NCI-H2227 treated with DMSO at 0.1 percent for 48 hours (cell line): Measurements from ENCODE around the gene SPATA3.

ENCODE experiments used
- DNase-seq: peaks from one replicate; lab custom pipeline; 2025; lab: John Stamatoyannopoulos, UW

Gene SPATA3

DNA sequence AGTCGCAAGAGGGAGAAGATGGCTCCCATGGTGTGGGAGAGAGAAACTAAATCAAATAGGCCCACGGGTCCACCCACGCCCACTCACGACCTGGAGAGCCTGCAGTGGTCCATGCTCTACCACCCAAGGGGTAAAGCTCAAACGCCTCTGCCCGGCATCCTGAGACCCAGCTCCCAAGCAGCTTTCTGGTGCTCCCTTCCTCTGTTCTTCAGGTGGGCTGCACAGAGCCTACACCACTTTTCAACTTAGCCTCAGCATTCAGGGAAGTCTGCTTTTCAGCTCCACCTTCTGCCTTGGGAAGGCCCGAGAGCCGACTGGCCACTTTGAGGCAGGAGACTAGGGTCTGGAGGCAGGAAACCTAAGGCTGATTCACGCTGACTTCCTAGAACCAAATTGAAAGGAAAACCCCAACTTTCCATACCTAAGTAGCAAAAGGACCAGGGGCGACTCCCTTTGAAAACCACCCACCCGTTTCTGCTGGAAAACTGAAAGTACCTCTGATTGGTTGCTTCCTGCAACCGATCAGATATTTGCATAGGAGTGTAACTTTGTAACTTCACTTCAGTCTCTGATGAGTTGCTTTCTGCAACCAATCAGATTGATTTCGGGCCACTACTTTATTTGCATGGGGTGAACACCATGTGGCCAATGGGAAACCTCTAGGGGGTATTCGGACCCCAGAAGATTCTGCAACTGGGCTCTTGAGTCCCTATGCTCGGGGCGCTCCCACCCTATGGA, 26.8 kb upstream of the SPATA3 start:
- no peak for DNase-seq

DNA sequence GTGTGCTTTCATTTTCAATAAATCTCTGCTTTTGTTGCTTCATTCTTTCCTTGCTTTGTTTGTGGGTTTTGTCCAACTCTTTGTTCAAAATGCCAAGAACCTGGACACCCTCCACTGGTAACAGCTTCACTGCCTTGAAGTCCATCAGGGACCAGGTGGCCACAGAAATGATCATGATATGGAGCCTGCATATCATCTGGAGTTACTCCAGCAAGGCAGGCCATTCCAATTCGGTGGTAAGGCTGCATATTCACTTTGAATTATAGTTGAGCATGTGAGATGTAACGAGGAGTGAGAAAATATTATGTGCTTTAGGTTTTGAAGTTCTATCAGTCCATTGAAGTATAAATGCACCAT, 26.3 kb upstream of the SPATA3 start:
- DNase-seq: no peak

GRCh38 chr2:230972046-230972445, 23.9 kb upstream of the SPATA3 start:
- no peak for DNase-seq

DNA sequence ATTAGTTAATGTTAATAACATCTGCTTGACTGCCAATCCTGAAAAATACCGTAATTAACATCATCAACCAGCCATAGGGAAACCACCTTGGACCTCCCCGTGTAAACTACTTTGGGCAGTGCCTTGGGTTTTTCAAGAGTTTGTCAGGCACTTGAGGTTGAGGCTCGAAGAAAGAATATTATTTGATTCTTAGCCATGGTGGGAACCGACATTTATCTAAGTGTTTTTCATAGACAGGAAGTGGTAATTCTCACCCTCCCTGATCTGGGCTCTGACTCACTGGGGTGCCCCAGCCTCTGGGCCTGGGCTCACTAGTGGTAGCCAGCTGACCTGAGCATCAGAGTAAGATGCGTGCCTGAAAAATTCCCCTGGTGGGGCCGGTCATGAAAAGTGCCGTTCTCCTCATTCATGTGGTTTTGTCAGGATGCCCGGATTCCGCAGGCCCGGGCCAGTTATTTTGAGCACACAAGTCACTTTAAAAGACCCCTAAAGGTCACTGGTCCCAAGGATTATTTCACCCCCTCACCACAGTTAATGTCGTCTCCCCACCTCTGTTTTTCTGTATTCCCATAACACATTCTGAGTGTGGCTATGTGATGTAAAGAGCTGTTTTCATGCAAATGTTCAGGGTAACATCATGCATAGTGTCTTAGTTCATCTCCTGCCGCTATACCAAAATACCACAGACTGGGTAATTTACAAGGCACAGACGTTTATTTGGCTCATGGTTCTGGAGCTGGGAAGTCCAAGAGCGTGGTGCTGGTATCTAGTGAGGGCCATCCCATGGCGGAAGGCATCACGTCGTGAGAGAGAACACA, 21.6 kb upstream of the SPATA3 start:
- DNase-seq: no peak

- no peak for DNase-seq
Observed at GRCh38 chr2:230975927-230976326, 20.0 kb upstream of the SPATA3 start.

- DNase-seq: no peak
Observed at GRCh38 chr2:230976671-230977171, 19.2 kb upstream of the SPATA3 start.

DNA sequence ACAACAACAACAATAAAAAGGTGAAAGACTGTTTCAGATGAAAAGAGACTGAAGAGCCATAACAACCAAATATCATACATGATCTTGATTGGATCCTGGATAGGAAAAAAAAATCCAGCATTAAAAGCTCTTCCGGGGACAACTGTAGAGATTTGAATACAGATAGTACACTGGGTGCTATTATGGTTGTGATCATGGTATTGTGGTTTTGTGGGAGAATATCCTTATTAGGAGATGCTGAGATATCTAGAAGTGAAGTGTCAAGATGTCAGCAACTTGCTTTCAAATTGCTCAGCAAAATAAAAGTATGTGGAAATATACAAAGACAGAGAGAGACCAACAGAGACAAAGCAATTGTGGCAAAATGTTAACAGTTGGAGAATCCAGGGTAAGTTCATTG, 15.5 kb upstream of the SPATA3 start:
- DNase-seq: no peak

DNA sequence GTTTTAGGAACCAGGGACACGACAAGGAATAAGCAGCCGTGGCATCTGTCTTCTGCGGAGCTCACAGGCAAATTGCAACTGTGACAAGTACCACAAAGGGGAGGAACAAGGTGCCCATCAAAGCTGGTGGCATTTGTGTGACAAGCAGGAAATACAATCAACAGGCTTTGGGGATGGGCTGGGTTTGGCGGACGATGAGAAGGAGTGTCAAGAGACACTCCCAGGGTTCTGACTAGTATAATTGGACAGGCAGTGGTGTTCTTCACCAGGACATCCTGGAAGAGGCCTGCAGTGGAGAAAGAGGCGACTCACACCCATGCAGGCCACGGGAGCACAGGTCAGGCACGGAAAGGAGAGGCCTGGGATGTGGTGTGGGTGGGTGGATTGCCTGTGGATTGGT, 14.2 kb upstream of the SPATA3 start:
- no peak for DNase-seq

GRCh38 chr2:230982126-230982525, 13.8 kb upstream of the SPATA3 start:
- DNase-seq: no peak

DNA sequence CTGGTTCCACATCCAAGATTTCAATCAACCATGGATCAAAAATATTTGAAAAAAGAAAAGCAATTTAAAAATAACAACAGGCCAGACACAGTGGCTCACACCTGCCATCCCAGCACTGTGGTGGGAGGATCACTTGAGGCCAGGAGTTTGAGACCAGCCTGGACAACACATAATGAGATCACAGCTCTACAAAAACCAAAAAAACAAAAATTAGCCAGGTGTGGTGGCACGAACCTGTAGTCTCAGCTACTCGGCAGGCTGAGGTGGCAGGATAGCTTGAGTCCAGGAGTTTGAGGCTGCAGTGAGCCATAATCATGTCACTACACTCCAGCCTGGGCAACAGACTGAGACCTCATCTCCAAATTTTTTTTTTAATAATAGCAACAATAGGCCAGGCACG, 13.4 kb upstream of the SPATA3 start:
- no peak for DNase-seq

DNA sequence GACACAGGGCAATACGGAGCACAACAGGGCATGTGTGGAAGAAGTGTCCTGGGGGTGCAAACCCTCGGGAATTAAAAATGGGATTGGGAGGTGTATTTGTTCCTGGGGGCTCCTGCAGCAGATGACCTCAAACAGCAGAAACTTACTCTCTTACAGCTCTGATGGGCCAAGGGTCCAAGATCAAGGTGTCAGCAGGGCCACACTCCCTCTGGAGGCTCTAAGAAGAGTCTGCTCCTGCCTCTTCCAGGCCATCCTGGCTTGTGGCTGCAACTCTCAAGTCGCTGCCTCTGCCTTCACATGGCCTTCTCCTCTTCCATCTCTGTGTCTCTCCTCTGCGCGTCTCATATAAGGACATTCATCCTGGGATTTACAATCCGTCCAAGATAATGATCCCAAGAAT, 12.4 kb upstream of the SPATA3 start:
- no peak for DNase-seq

- DNase-seq: no peak
Observed at GRCh38 chr2:230984393-230985220, 11.3 kb upstream of the SPATA3 start.

- no peak for DNase-seq
Observed at GRCh38 chr2:230985519-230986231, 10.2 kb upstream of the SPATA3 start.

DNA sequence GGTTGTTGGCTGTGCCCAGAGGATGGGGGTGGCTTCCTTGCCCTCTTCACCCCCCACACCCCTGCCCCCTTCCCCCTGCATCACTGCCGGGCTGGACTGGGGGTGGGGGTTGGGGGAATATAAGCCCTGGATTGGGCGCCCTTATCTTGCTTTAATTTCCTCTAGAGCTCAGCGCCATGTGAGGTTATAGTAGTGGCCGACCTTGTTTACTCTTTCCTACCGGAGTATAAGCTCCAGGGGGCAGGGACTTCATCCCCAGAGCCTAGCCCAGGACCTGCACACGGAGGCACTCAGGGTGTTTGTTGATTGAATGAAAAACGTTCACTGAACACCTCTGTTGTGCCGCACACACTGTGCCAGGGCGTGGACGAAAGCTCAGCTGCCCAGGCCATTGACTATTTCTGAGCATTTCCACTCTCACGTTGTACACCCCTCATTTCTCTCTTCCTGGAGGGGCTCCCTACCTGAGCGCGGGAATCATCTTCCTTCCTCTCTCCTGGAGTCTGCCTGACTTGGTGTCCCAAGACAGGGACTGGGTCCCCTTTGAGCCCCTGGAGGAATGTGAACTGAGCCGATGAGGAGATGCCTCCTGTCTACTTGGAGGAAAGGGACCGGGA, 9.3 kb upstream of the SPATA3 start:
- no peak for DNase-seq

DNA sequence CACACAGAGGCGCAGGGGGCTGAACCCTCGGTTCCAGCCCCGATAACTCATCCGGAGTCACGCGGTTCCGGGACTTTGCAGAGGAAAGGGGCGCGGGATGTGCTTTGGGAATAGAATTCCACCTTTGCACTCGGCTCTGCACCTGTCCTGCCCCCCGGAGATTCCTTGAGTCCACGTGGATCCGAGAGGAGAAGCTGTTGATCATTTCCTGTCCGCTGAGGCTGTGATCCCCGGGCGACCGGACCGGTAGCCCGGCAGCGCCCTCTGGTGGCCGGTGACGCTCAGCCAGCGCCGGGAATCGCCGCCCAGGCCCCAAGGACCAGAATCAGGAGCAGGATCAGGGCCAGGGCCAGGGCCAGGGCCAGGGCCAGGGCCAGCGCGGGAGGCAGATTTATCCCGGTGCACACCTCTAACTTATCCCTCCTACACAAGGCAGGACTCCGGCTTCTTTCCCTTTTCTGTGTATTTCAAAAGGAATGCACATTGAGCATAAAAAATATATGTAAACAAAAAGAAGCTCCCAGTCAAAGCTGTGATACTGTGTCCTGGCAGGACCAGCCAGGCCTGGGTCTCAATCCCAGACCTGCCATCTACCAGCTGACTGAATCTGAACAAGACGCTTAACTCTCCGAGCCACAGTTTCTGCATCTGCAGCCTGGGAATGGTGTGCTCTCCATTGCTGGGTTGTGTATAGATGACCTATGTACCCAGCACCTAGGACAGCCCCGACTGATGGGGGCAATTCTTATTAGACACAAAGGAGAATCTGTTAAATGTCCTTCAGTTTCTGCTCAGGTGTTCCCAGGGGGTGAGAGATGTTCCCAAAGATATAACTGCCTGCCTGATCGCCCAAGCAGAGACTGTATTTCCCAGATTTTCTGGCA, 8.5 kb upstream of the SPATA3 start:
- peak; percentile 64 for DNase-seq

GRCh38 chr2:230989731-230990130, 6.2 kb upstream of the SPATA3 start:
- DNase-seq: no peak

DNA sequence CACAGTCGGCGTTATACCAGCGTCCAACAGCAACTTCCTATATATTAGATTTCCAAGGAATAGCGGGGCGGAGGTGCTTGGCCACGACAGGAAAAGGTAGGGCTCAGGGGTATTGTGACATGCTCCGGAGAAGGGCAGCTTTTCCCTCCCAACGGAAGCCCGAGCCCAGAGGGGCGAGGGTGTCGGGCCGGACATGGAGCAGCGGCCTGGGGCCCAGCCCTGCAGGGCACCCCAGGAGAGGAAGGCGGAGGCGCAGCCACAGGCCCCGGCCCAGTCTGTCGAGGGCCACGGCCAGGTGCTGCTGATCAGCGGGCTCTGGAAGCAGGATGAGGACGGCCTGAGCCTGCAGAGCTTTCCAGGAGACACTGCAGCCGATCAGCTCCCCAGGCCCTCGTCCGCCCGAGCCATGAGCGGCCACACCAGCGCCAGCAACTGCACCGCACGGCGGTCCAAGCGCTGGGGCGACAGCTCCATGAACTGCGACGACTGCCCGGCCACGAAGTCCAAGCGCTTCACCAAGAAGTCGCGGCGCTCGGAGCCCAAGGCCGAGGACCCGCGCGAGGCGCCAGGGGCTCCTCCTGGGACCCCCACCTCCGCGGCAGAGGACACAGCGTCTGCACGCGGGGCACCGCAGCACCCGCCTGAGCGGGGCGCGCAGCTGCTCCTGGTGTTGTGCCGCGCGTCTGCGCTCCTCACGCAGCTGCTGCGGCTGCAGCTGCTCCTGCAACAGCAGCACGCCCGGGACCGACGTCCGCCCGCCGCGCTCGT, 5.6 kb upstream of the SPATA3 start:
- DNase-seq: no peak

DNA sequence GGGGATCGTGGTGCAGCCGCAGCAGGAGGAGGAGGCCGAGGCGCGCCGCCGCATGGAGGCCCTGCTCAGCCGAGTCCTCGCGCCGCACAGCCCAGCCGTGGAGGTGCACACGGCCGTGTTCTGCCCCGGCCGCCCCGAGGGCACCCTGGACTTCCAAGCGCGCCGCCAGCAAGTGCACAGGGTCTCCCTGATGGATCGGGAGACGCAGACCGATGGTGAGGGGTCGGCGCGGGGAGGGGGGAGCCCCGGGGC, 5.1 kb upstream of the SPATA3 start:
- DNase-seq: no peak

GRCh38 chr2:230991598-230991997, 4.3 kb upstream of the SPATA3 start:
- no peak for DNase-seq

GRCh38 chr2:230996661-230997060, 740 bp downstream of the SPATA3 start:
- DNase-seq: no peak
